ENCODE results near the gene ACTR3C.
A peak's percentile ranks its signal among the peaks of the same experiment; 100 is the strongest.
"Not testable (repeated sequence)": the region's sequence is repeated elsewhere in the genome, so short reads cannot be mapped to it uniquely, and the experiment has no call there.

ACTR3C gene

GRCh38 chr7:150312649-150313366, 10.5 kb downstream of the ACTR3C start:
- H2AK5ac ChIP-seq (ENCODE audit: low read length); H3K9ac ChIP-seq (ENCODE audit: low read length); H2BK120ac ChIP-seq (ENCODE audit: low read depth, low read length); H2BK15ac ChIP-seq (replicated peaks; ENCODE audit: low read depth); H3K18ac ChIP-seq (ENCODE audit: low read length); H3K79me1 ChIP-seq (ENCODE audit: low read length); H3K36me3 ChIP-seq (ENCODE audit: control insufficient read depth, insufficient read depth, low read length); H3K4ac ChIP-seq (ENCODE audit: low read depth, low read length); H3K4me3 ChIP-seq (ENCODE audit: low read length); H3K27me3 ChIP-seq (ENCODE audit: insufficient read depth, low read length, poor library complexity); H3K23ac ChIP-seq (ENCODE audit: low read length); DNase-seq; H3K4me1 ChIP-seq (ENCODE audit: control insufficient read depth, low read depth, low read length); H3K27ac ChIP-seq (ENCODE audit: low read depth, low read length); H4K5ac ChIP-seq (ENCODE audit: low read length); H4K8ac ChIP-seq (ENCODE audit: low read depth, low read length); H3K79me2 ChIP-seq (ENCODE audit: control insufficient read depth, insufficient read depth, low read length); H3K4me2 ChIP-seq (ENCODE audit: low read length): not testable (repeated sequence)
- WGBS (ENCODE audit: extremely low coverage, insufficient coverage, low lambda C conversion rate), result 100% methylated on average over 2 of the region's 7 CpGs
- Histone ChIP-seq H2BK5ac (ENCODE audit: low read length) (peak overlapping the region; percentile 64), H3K56ac (ENCODE audit: low read length) (peak overlapping the region; percentile 68)

GRCh38 chr7:150311711-150312110, 11.6 kb downstream of the ACTR3C start:
- Histone ChIP-seq H3K18ac (ENCODE audit: low read length) (no peak overlapping the region), H3K9ac (ENCODE audit: low read length) (no peak overlapping the region), H3K79me2 (ENCODE audit: control insufficient read depth, insufficient read depth, low read length) (no peaks in the 10 kb centered on the region), H4K5ac (ENCODE audit: low read length) (no peak overlapping the region), H3K4me3 (ENCODE audit: low read length) (no peak overlapping the region), H3K23ac (ENCODE audit: low read length) (no peak overlapping the region), H3K27ac (ENCODE audit: low read depth, low read length) (no peak overlapping the region), H3K4me2 (ENCODE audit: low read length) (no peak overlapping the region), H3K27me3 (ENCODE audit: insufficient read depth, low read length, poor library complexity) (no peaks in the 10 kb centered on the region), H2BK15ac (replicated peaks; ENCODE audit: low read depth) (no peak overlapping the region), H3K4me1 (ENCODE audit: control insufficient read depth, low read depth, low read length) (peaks cover 8% of the 10 kb centered on the region), H2BK120ac (ENCODE audit: low read depth, low read length) (no peak overlapping the region), H3K56ac (ENCODE audit: low read length) (no peak overlapping the region), H3K4ac (ENCODE audit: low read depth, low read length) (no peak overlapping the region), H2BK5ac (ENCODE audit: low read length) (peak overlapping the region; percentile 20), H2AK5ac (ENCODE audit: low read length) (no peak overlapping the region), H3K79me1 (ENCODE audit: low read length) (no peaks in the 10 kb centered on the region), H4K8ac (ENCODE audit: low read depth, low read length) (no peak overlapping the region), H3K36me3 (ENCODE audit: control insufficient read depth, insufficient read depth, low read length) (no peaks in the 10 kb centered on the region)
- DNase-seq, result no peak
- no CpG with 5 or more reads among the region's 5 CpGs for WGBS (ENCODE audit: extremely low coverage, insufficient coverage, low lambda C conversion rate)

GRCh38 chr7:150311146-150311545, 12.2 kb downstream of the ACTR3C start:
- Histone ChIP-seq H4K5ac (ENCODE audit: low read length) (no peak overlapping the region), H2BK120ac (ENCODE audit: low read depth, low read length) (no peak overlapping the region), H3K4me1 (ENCODE audit: control insufficient read depth, low read depth, low read length) (peaks cover 8% of the 10 kb centered on the region), H2BK5ac (ENCODE audit: low read length) (no peak overlapping the region), H3K79me2 (ENCODE audit: control insufficient read depth, insufficient read depth, low read length) (no peaks in the 10 kb centered on the region), H3K9ac (ENCODE audit: low read length) (no peak overlapping the region), H3K79me1 (ENCODE audit: low read length) (no peaks in the 10 kb centered on the region), H3K27me3 (ENCODE audit: insufficient read depth, low read length, poor library complexity) (no peaks in the 10 kb centered on the region), H2AK5ac (ENCODE audit: low read length) (no peak overlapping the region), H3K4ac (ENCODE audit: low read depth, low read length) (no peak overlapping the region), H3K23ac (ENCODE audit: low read length) (no peak overlapping the region), H2BK15ac (replicated peaks; ENCODE audit: low read depth) (no peak overlapping the region), H4K8ac (ENCODE audit: low read depth, low read length) (no peak overlapping the region), H3K4me3 (ENCODE audit: low read length) (no peak overlapping the region), H3K36me3 (ENCODE audit: control insufficient read depth, insufficient read depth, low read length) (no peaks in the 10 kb centered on the region), H3K27ac (ENCODE audit: low read depth, low read length) (no peak overlapping the region), H3K56ac (ENCODE audit: low read length) (no peak overlapping the region), H3K4me2 (ENCODE audit: low read length) (no peak overlapping the region), H3K18ac (ENCODE audit: low read length) (no peak overlapping the region)
- DNase-seq, result no peak
- WGBS (ENCODE audit: extremely low coverage, insufficient coverage, low lambda C conversion rate), result no CpG with 5 or more reads among the region's 4 CpGs

- Histone ChIP-seq H4K8ac (ENCODE audit: low read depth, low read length) (no peak overlapping the region), H3K9ac (ENCODE audit: low read length) (no peak overlapping the region), H2BK15ac (replicated peaks; ENCODE audit: low read depth) (no peak overlapping the region), H3K27me3 (ENCODE audit: insufficient read depth, low read length, poor library complexity) (no peaks in the 10 kb centered on the region), H3K4me1 (ENCODE audit: control insufficient read depth, low read depth, low read length) (peaks cover 4% of the 10 kb centered on the region), H3K79me2 (ENCODE audit: control insufficient read depth, insufficient read depth, low read length) (no peaks in the 10 kb centered on the region), H3K79me1 (ENCODE audit: low read length) (no peaks in the 10 kb centered on the region), H3K56ac (ENCODE audit: low read length) (no peak overlapping the region), H2BK120ac (ENCODE audit: low read depth, low read length) (no peak overlapping the region), H3K4me2 (ENCODE audit: low read length) (no peak overlapping the region), H2BK5ac (ENCODE audit: low read length) (no peak overlapping the region), H3K4me3 (ENCODE audit: low read length) (no peak overlapping the region), H3K27ac (ENCODE audit: low read depth, low read length) (no peak overlapping the region), H3K4ac (ENCODE audit: low read depth, low read length) (no peak overlapping the region), H3K23ac (ENCODE audit: low read length) (no peak overlapping the region), H3K36me3 (ENCODE audit: control insufficient read depth, insufficient read depth, low read length) (no peaks in the 10 kb centered on the region), H4K5ac (ENCODE audit: low read length) (no peak overlapping the region), H2AK5ac (ENCODE audit: low read length) (no peak overlapping the region), H3K18ac (ENCODE audit: low read length) (no peak overlapping the region)
- no peak for DNase-seq
Measured at GRCh38 chr7:150308575-150308974, 14.8 kb downstream of the ACTR3C start.

- no peak overlapping the region for H3K23ac ChIP-seq (ENCODE audit: low read length)
- no peak overlapping the region for H4K5ac ChIP-seq (ENCODE audit: low read length)
- no peak overlapping the region for H4K8ac ChIP-seq (ENCODE audit: low read depth, low read length)
- H3K4me2 ChIP-seq (ENCODE audit: low read length), result no peak overlapping the region
- no peak overlapping the region for H2AK5ac ChIP-seq (ENCODE audit: low read length)
- no peaks in the 10 kb centered on the region for H3K79me2 ChIP-seq (ENCODE audit: control insufficient read depth, insufficient read depth, low read length)
- H3K18ac ChIP-seq (ENCODE audit: low read length), result no peak overlapping the region
- WGBS (ENCODE audit: extremely low coverage, insufficient coverage, low lambda C conversion rate), result 100% methylated on average over 1 of the region's 9 CpGs
- H3K56ac ChIP-seq (ENCODE audit: low read length), result no peak overlapping the region
- H3K4ac ChIP-seq (ENCODE audit: low read depth, low read length), result no peak overlapping the region
- H2BK5ac ChIP-seq (ENCODE audit: low read length), result no peak overlapping the region
- DNase-seq, result no peak
- H3K9ac ChIP-seq (ENCODE audit: low read length), result no peak overlapping the region
- H3K4me3 ChIP-seq (ENCODE audit: low read length), result no peak overlapping the region
- H3K27me3 ChIP-seq (ENCODE audit: insufficient read depth, low read length, poor library complexity), result no peaks in the 10 kb centered on the region
- H3K27ac ChIP-seq (ENCODE audit: low read depth, low read length), result no peak overlapping the region
- no peak overlapping the region for H2BK120ac ChIP-seq (ENCODE audit: low read depth, low read length)
- H3K79me1 ChIP-seq (ENCODE audit: low read length), result no peaks in the 10 kb centered on the region
- no peaks in the 10 kb centered on the region for H3K36me3 ChIP-seq (ENCODE audit: control insufficient read depth, insufficient read depth, low read length)
- H2BK15ac ChIP-seq (replicated peaks; ENCODE audit: low read depth), result no peak overlapping the region
- H3K4me1 ChIP-seq (ENCODE audit: control insufficient read depth, low read depth, low read length), result peaks cover under 1% of the 10 kb centered on the region
Measured at GRCh38 chr7:150307904-150308303, 15.4 kb downstream of the ACTR3C start.

GRCh38 chr7:150307129-150307528, 16.2 kb downstream of the ACTR3C start:
- Histone ChIP-seq H3K79me2 (ENCODE audit: control insufficient read depth, insufficient read depth, low read length) (no peaks in the 10 kb centered on the region), H3K4me2 (ENCODE audit: low read length) (no peak overlapping the region), H3K27me3 (ENCODE audit: insufficient read depth, low read length, poor library complexity) (no peaks in the 10 kb centered on the region), H3K4me3 (ENCODE audit: low read length) (no peak overlapping the region), H2BK5ac (ENCODE audit: low read length) (no peak overlapping the region), H2BK15ac (replicated peaks; ENCODE audit: low read depth) (no peak overlapping the region), H2BK120ac (ENCODE audit: low read depth, low read length) (no peak overlapping the region), H4K5ac (ENCODE audit: low read length) (no peak overlapping the region), H3K4me1 (ENCODE audit: control insufficient read depth, low read depth, low read length) (no peaks in the 10 kb centered on the region), H3K18ac (ENCODE audit: low read length) (no peak overlapping the region), H2AK5ac (ENCODE audit: low read length) (no peak overlapping the region), H3K56ac (ENCODE audit: low read length) (no peak overlapping the region), H3K23ac (ENCODE audit: low read length) (no peak overlapping the region), H3K27ac (ENCODE audit: low read depth, low read length) (no peak overlapping the region), H3K36me3 (ENCODE audit: control insufficient read depth, insufficient read depth, low read length) (no peaks in the 10 kb centered on the region), H3K79me1 (ENCODE audit: low read length) (no peaks in the 10 kb centered on the region), H3K9ac (ENCODE audit: low read length) (no peak overlapping the region), H4K8ac (ENCODE audit: low read depth, low read length) (no peak overlapping the region), H3K4ac (ENCODE audit: low read depth, low read length) (no peak overlapping the region)
- WGBS (ENCODE audit: extremely low coverage, insufficient coverage, low lambda C conversion rate), result no CpG with 5 or more reads among the region's 3 CpGs
- DNase-seq, result no peak

Data from mesendoderm (in vitro differentiated cells).